GM12875 (cell line): ENCODE results near the gene TM9SF4.

Source experiments
- H3K4me3 ChIP-seq: one replicate; pipeline ENCODE4 v1.5.1; 2011; ENCODE audit warnings: low read depth, low read length, control low read depth
- CTCF ChIP-seq: IDR thresholded peaks from 2 replicates; pipeline ENCODE4 v1.5.1; 2011; ENCODE audit warnings: low read depth, mild to moderate bottlenecking, control low read depth, inconsistent platforms, low read length, moderate library complexity, borderline replicate concordance; ENCODE audit not compliant: insufficient read depth

The TM9SF4 gene

GRCh38 chr20:32078322-32078721 lies 31.2 kb upstream of the TM9SF4 start:
- TF ChIP-seq CTCF, result no peak
- no peak overlapping the region for H3K4me3 ChIP-seq

- H3K4me3 ChIP-seq, result no peak overlapping the region
- TF ChIP-seq CTCF, result no peak
These were observed 30.7 kb upstream of the TM9SF4 start for GRCh38 chr20:32078791-32079190.

- H3K4me3 ChIP-seq, result no peak overlapping the region
- TF ChIP-seq CTCF, result no peak
These were observed 29.8 kb upstream of the TM9SF4 start for GRCh38 chr20:32079655-32080109.

GRCh38 chr20:32080783-32081182 lies 28.7 kb upstream of the TM9SF4 start:
- H3K4me3 ChIP-seq, result no peak overlapping the region
- TF ChIP-seq CTCF, result no peak

GRCh38 chr20:32083469-32083868 lies 26.0 kb upstream of the TM9SF4 start:
- no peak for TF ChIP-seq CTCF
- no peak overlapping the region for H3K4me3 ChIP-seq

- TF ChIP-seq CTCF, result no peak
- no peak overlapping the region for H3K4me3 ChIP-seq
These were observed 22.4 kb upstream of the TM9SF4 start for GRCh38 chr20:32087070-32087469.

- no peak overlapping the region for H3K4me3 ChIP-seq
- no peak for TF ChIP-seq CTCF
These were observed 20.8 kb upstream of the TM9SF4 start for GRCh38 chr20:32088759-32089158.
